ENCODE data around the gene CSMD2.

The CSMD2 gene

GRCh38 chr1:34166625-34167361, 1.8 kb upstream of the CSMD2 start:
- DNase-seq (ENCODE audit: low read depth): no peak
- H3K4me3 ChIP-seq (ENCODE audit: low read depth, low read length): no peak overlapping the region
- TF ChIP-seq CTCF (IDR thresholded peaks at IDR 0.05; ENCODE audit: control insufficient read depth, extremely low read depth, insufficient read depth): no peak

GRCh38 chr1:34166191-34166624, 1.2 kb upstream of the CSMD2 start:
- no peak for DNase-seq (ENCODE audit: low read depth)
- TF ChIP-seq CTCF (IDR thresholded peaks at IDR 0.05; ENCODE audit: control insufficient read depth, extremely low read depth, insufficient read depth): no peak
- no peak overlapping the region for H3K4me3 ChIP-seq (ENCODE audit: low read depth, low read length)

GRCh38 chr1:34165422-34165921, 442 bp upstream of the CSMD2 start:
- no peak overlapping the region for H3K4me3 ChIP-seq (ENCODE audit: low read depth, low read length)
- TF ChIP-seq CTCF (IDR thresholded peaks at IDR 0.05; ENCODE audit: control insufficient read depth, extremely low read depth, insufficient read depth): no peak
- no peak for DNase-seq (ENCODE audit: low read depth)

DNA sequence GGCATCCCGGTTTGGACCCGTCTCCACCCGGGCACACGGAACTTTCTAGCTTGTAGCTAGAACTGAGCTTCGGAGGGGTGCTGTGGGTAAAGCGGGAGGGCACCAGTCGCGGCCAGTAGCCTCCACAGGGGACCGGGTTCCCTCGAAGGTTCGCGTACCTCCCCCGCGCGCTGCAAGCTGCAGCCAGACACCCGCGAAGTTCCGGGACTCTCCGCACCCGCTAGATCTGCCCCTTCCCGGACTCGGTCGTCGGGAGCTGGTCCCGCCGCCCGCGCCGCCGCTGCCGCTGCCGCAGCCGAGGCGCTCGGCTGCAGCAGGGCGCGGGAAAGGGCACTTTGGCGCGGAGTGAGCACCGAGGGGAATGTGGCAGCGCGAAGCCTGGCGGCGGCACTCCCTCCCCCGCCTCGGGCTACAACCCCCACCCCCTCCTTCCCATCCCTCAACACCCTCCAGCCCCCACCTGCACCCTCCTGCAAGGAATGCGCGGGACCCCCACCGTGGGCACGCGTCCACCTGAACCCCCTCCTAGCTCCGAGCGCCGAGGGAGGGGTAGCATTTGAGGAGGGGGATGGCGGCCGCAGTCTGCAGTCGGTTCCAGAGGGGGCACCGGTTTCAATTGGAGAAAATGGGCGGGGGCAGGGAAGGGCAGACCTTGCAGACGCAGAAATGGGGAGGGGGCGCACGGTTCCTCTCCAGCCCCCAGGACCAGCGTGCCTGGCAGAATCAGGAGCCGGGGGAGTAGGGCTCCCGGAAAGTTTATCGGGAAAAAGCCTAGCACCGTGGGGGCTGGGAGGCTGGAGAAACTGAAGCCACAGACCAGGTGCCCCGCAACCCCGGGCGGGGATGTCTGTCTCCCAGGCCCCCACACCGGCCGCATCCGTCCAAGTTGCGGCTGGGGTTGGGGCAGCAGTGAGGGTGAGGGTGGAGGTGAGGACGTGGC, 968 bp downstream of the CSMD2 start:
- no peak for DNase-seq (ENCODE audit: low read depth)
- H3K4me3 ChIP-seq (ENCODE audit: low read depth, low read length): 0 out of 2 replicates have a peak overlapping the region, but pooled peaks have one; percentile 3
- no peak for TF ChIP-seq CTCF (IDR thresholded peaks at IDR 0.05; ENCODE audit: control insufficient read depth, extremely low read depth, insufficient read depth)

- H3K4me3 ChIP-seq (ENCODE audit: low read depth, low read length): 0 out of 2 replicates have a peak overlapping the region, but pooled peaks have one; percentile 3
- peak; percentile 6 for DNase-seq (ENCODE audit: low read depth)
- TF ChIP-seq CTCF (IDR thresholded peaks at IDR 0.05; ENCODE audit: control insufficient read depth, extremely low read depth, insufficient read depth): peak; percentile 68
Observed at GRCh38 chr1:34162852-34163766, 1.9 kb downstream of the CSMD2 start.

DNA sequence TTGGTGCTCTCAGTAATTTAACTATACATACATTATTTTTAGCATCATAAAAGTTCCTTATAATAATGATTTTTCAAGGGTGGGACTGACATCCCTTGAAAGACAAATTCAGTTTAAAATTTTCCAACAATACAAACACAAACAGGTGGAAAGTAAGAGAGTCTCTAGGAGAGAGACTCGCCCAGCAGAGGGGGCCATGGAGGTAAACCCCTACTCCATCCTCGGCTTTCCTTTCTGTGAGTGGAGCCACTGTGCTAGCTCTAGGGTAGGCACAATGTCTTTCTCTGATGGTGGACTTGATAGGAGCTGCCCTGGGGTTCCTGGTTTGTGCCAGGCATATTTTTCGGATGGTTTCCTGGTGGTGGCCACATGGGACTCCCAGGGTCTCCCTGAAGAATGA, 8.3 kb downstream of the CSMD2 start:
- TF ChIP-seq CTCF (IDR thresholded peaks at IDR 0.05; ENCODE audit: control insufficient read depth, extremely low read depth, insufficient read depth): 0 out of 2 replicates have a peak, but pooled peaks have one; percentile 1
- no peak overlapping the region for H3K4me3 ChIP-seq (ENCODE audit: low read depth, low read length)
- no peak for DNase-seq (ENCODE audit: low read depth)

Measured in LNCaP clone FGC (cell line).